ENCODE data around the gene OR51B2. TPM values are rescaled to one million over a fixed set of nuclear protein-coding genes. Genes with fewer than 3 reads are reported as not detected.

OR51B2 gene
- total RNA-seq, 1 experiment from 2014 or later, result not detected

- no peak overlapping the region for H2BK120ac ChIP-seq (ENCODE audit: low read depth, low read length, poor library complexity, severe bottlenecking)
- H2BK5ac ChIP-seq (ENCODE audit: insufficient read length, low read length), result no peak overlapping the region
- H4K8ac ChIP-seq (replicated peaks; ENCODE audit: insufficient read length, low read depth, low read length), result no peak overlapping the region
- H2BK12ac ChIP-seq (ENCODE audit: insufficient read length, low read depth, low read length), result no peak overlapping the region
- no peaks in the 10 kb centered on the region for H3K27me3 ChIP-seq (ENCODE audit: insufficient read depth, low read length)
- H4K91ac ChIP-seq (ENCODE audit: insufficient read length, low read depth, low read length), result no peak overlapping the region
- no CpG with 5 or more reads among the region's 5 CpGs for WGBS (ENCODE audit: extremely low coverage, insufficient read length, low lambda C conversion rate)
- no peaks in the 10 kb centered on the region for H3K79me2 ChIP-seq (ENCODE audit: insufficient read depth, low read length)
- H2BK20ac ChIP-seq (ENCODE audit: low read depth, low read length, poor library complexity, severe bottlenecking), result no peak overlapping the region
- no peaks in the 10 kb centered on the region for H3K9me3 ChIP-seq (ENCODE audit: control insufficient read depth, low read depth, low read length)
- no peaks in the 10 kb centered on the region for H3K23me2 ChIP-seq (ENCODE audit: insufficient read length, low read depth, low read length, poor library complexity, severe bottlenecking)
- H3K4me1 ChIP-seq (ENCODE audit: insufficient read depth, low read length), result no peaks in the 10 kb centered on the region
- TF ChIP-seq CTCF (conservative IDR thresholded peaks at IDR 0.05), result no peak
- no peak overlapping the region for H2BK15ac ChIP-seq (ENCODE audit: low read depth, low read length)
- no peak overlapping the region for H3K56ac ChIP-seq (ENCODE audit: insufficient read length, low read depth, low read length)
- H3K4me3 Mint-ChIP-seq, result no peak overlapping the region
- H3K9ac ChIP-seq (ENCODE audit: extremely low read depth, insufficient read length, low read length), result no peak overlapping the region
- no peak overlapping the region for H3K27ac ChIP-seq (ENCODE audit: insufficient read length, low read depth, low read length)
- no peaks in the 10 kb centered on the region for H4K20me1 ChIP-seq (ENCODE audit: control insufficient read depth, insufficient read depth, insufficient read length)
- no peak overlapping the region for H3T11ph ChIP-seq (ENCODE audit: low read length)
- H3K79me1 ChIP-seq (ENCODE audit: insufficient read depth, low read depth, low read length, poor library complexity, severe bottlenecking), result no peaks in the 10 kb centered on the region
- H2AFZ ChIP-seq (ENCODE audit: low read length), result no peak overlapping the region
- no peaks in the 10 kb centered on the region for H3K36me3 Mint-ChIP-seq (ENCODE audit: insufficient read depth in 1 of 3, low read depth in 3 of 3)
- H3K4me1 Mint-ChIP-seq, result peaks cover 5 to 7% of the 10 kb centered on the region in 2 experiments
- no peaks in the 10 kb centered on the region for H3K9me3 Mint-ChIP-seq
- H3K4ac ChIP-seq (ENCODE audit: low read depth, low read length), result no peak overlapping the region
- no peak overlapping the region for H2AK5ac ChIP-seq (ENCODE audit: insufficient read length, low read length)
- no peak overlapping the region for H4K5ac ChIP-seq (ENCODE audit: insufficient read length, low read depth, low read length)
- no peaks in the 10 kb centered on the region for H3K27me3 Mint-ChIP-seq (ENCODE audit: low read depth)
- no peak overlapping the region for H3K4me2 ChIP-seq (ENCODE audit: insufficient read depth, insufficient read length, low read length)
- no peak overlapping the region for H3K23ac ChIP-seq (ENCODE audit: insufficient read length, low read depth, low read length)
- H3K18ac ChIP-seq (ENCODE audit: insufficient read length, low read depth, low read length), result no peak overlapping the region
- DNase-seq, result no peak
- peak overlapping the region in 1 of 3 experiments; percentile 87; a peak in 1 of 7 replicates for H3K27ac Mint-ChIP-seq
- H3K14ac ChIP-seq (ENCODE audit: insufficient read depth, low read length), result no peak overlapping the region
Observed at GRCh38 chr11:5274395-5274794, 49.7 kb downstream of the OR51B2 start.

Other genes starting within 250 kb of the OR51B2 start
- not detected in 2 replicates for gene OR52A5, start 185.9 kb downstream of the OR51B2 start, total RNA-seq (2021)
- 0.09 and 0.42 TPM in 2 replicates for gene OR52A1, start 169.5 kb downstream of the OR51B2 start, total RNA-seq (2021)
- gene OR51V1, start 123.6 kb downstream of the OR51B2 start, total RNA-seq (2021), result not detected in 2 replicates
- gene HBB, start 97.2 kb downstream of the OR51B2 start, total RNA-seq (2021), result not detected in 2 replicates
- not detected in 2 replicates for gene HBD, start 89.8 kb downstream of the OR51B2 start, total RNA-seq (2021)
- not detected in 2 replicates for gene HBG1, start 74.4 kb downstream of the OR51B2 start, total RNA-seq (2021)
- gene HBG2, start 69.5 kb downstream of the OR51B2 start, total RNA-seq (2021), result not detected in 2 replicates
- not detected in 2 replicates for gene HBE1, start 54.4 kb downstream of the OR51B2 start, total RNA-seq (2021)
- not detected in 2 replicates for gene OR51B4, start 22.4 kb downstream of the OR51B2 start, total RNA-seq (2021)
- gene OR51B5, start 19.2 kb upstream of the OR51B2 start, total RNA-seq (2021), result not detected in 2 replicates
- gene OR51B6, start 27.2 kb upstream of the OR51B2 start, total RNA-seq (2021), result not detected in 2 replicates
- not detected in 2 replicates for gene OR51M1, start 59.5 kb upstream of the OR51B2 start, total RNA-seq (2021)
- not detected in 2 replicates for gene OR51Q1, start 97.8 kb upstream of the OR51B2 start, total RNA-seq (2021)
- gene OR51I1, start 117.2 kb upstream of the OR51B2 start, total RNA-seq (2021), result not detected in 2 replicates
- gene OR51I2, start 125.0 kb upstream of the OR51B2 start, total RNA-seq (2021), result not detected in 2 replicates
- not detected in 2 replicates for gene OR52D1, start 164.4 kb upstream of the OR51B2 start, total RNA-seq (2021)
- gene UBQLN3, start 185.7 kb upstream of the OR51B2 start, total RNA-seq (2021), result not detected in 2 replicates
- not detected in 2 replicates for gene UBQLNL, start 192.4 kb upstream of the OR51B2 start, total RNA-seq (2021)
- not detected in 2 replicates for gene OR52H1, start 224.2 kb upstream of the OR51B2 start, total RNA-seq (2021)